ELR (cell line): ENCODE measurements around the gene DCANP1.
"Not testable (repeated sequence)": the region's sequence is repeated elsewhere in the genome, so short reads cannot be mapped to it uniquely, and the experiment has no call there.

Experiments
- DNase-seq: peaks from one replicate; pipeline ENCODE4 v3.0.0-alpha.2; 2015; ENCODE audit warnings: low read depth

DCANP1 gene

GRCh38 chr5:135447298-135447929 is at the start of gene DCANP1:
TSS of gene DCANP1 (minus strand) at chr5:135447348. CDS start at chr5:135447108, 240 bp downstream.
- DNase-seq: no peak

- not testable (repeated sequence) for DNase-seq
Measured at GRCh38 chr5:135495531-135495930, 48.4 kb upstream of the DCANP1 start.

GRCh38 chr5:135494196-135494595 is 47.0 kb upstream of the DCANP1 start:
- DNase-seq: no peak

GRCh38 chr5:135493406-135494180 is 46.4 kb upstream of the DCANP1 start:
- peak; percentile 87 for DNase-seq

- no peak for DNase-seq
Measured at GRCh38 chr5:135492319-135492626, 45.1 kb upstream of the DCANP1 start.

- DNase-seq: no peak
Measured at GRCh38 chr5:135491552-135492318, 44.6 kb upstream of the DCANP1 start.

GRCh38 chr5:135491038-135491551 is 43.9 kb upstream of the DCANP1 start:
- DNase-seq: no peak

- no peak for DNase-seq
Measured at GRCh38 chr5:135490245-135491037, 43.3 kb upstream of the DCANP1 start.

- DNase-seq: no peak
Measured at GRCh38 chr5:135489466-135490244, 42.5 kb upstream of the DCANP1 start.

GRCh38 chr5:135488727-135489465 is 41.7 kb upstream of the DCANP1 start:
- DNase-seq: peak; percentile 83

GRCh38 chr5:135487839-135488514 is 40.8 kb upstream of the DCANP1 start:
- DNase-seq: peak; percentile 18

- DNase-seq: no peak
Measured at GRCh38 chr5:135487037-135487395, 39.9 kb upstream of the DCANP1 start.

- DNase-seq: no peak
Measured at GRCh38 chr5:135486131-135487036, 39.2 kb upstream of the DCANP1 start.

GRCh38 chr5:135484674-135485086 is 37.5 kb upstream of the DCANP1 start:
- DNase-seq: no peak

GRCh38 chr5:135483254-135483653 is 36.1 kb upstream of the DCANP1 start:
- DNase-seq: no peak

- DNase-seq: no peak
Measured at GRCh38 chr5:135482381-135482933, 35.3 kb upstream of the DCANP1 start.

GRCh38 chr5:135481909-135482311 is 34.8 kb upstream of the DCANP1 start:
- DNase-seq: no peak

- DNase-seq: no peak
Measured at GRCh38 chr5:135481387-135481786, 34.2 kb upstream of the DCANP1 start.

GRCh38 chr5:135480511-135480910 is 33.4 kb upstream of the DCANP1 start:
- no peak for DNase-seq
